HepG2 (cell line): ENCODE results near the gene AGPAT3. TPM values are rescaled to one million over a fixed set of nuclear protein-coding genes. Genes with fewer than 3 reads are reported as not detected.

ENCODE experiments used
- FOXC1 ChIP-seq: sonication (generic); formaldehyde crosslinking; IDR thresholded peaks from 2 replicates; pipeline ENCODE4 v1.8.0; 2022; ENCODE audit warnings: mild to moderate bottlenecking, missing genetic modification reagents, borderline replicate concordance
- HNRNPLL ChIP-seq: fragments of 200-400 bp; formaldehyde crosslinking; IDR thresholded peaks from 2 replicates; pipeline ENCODE4 v1.6.1; 2017; ENCODE audit warnings: mild to moderate bottlenecking, low read depth, low read length; ENCODE audit not compliant: poor library complexity, severe bottlenecking
- PHF8 ChIP-seq: sonication (generic); formaldehyde crosslinking; IDR thresholded peaks from 2 replicates; pipeline ENCODE4 v1.5.0; 2020; ENCODE audit warnings: missing genetic modification reagents
- SAFB2 ChIP-seq: sonication (generic); formaldehyde crosslinking; IDR thresholded peaks from 2 replicates; pipeline ENCODE4 v1.5.1; 2020; ENCODE audit warnings: missing genetic modification reagents, low read depth, mild to moderate bottlenecking, borderline replicate concordance
- SIN3B ChIP-seq: fragments of 150-350 bp; IDR thresholded peaks from 2 replicates; pipeline ENCODE4 v1.6.1; 2014; ENCODE audit warnings: low read length
- SKI ChIP-seq: fragments of 450-650 bp; IDR thresholded peaks from one replicate; pipeline ENCODE4 v1.6.1; 2018; ENCODE audit warnings: mild to moderate bottlenecking; ENCODE audit not compliant: partially characterized antibody
- SRSF1 ChIP-seq: fragments of 200-400 bp; formaldehyde crosslinking; optimal IDR thresholded peaks from 2 replicates; pipeline ENCODE3; 2017; ENCODE audit warnings: mild to moderate bottlenecking, low read depth, low read length, moderate library complexity
- ZFYVE20 ChIP-seq: sonication (generic); formaldehyde crosslinking; IDR thresholded peaks from 2 replicates; pipeline ENCODE4 v1.8.0; 2023; ENCODE audit warnings: low read depth, mild to moderate bottlenecking, moderate library complexity, missing genetic modification reagents, borderline replicate concordance
- ZNF496 ChIP-seq: sonication (generic); formaldehyde crosslinking; IDR thresholded peaks from 2 replicates; pipeline ENCODE4 v1.8.1; 2023; ENCODE audit warnings: mild to moderate bottlenecking, moderate library complexity, missing genetic modification reagents; ENCODE audit not compliant: insufficient replicate concordance
- ZNF839 ChIP-seq: sonication (generic); formaldehyde crosslinking; IDR thresholded peaks from 2 replicates; pipeline ENCODE4 v1.4.0; 2020; ENCODE audit warnings: missing genetic modification reagents, mild to moderate bottlenecking, borderline replicate concordance
- polyA plus RNA-seq, 8 experiments: library from polyadenylated mRNA; depleted of rRNA in 3 of 8; stranded (reverse) in 7 of 8; unstranded in 1 of 8; fragments of >200 nt; fragmentation: Illumina TruSeq in 4 of 8; extraction: Trizol in 4 of 8; gene quantifications; 2 replicates each; pipeline versions ENCODE4 v1.2.1 to v1.2.3, GENCODE V29; 2011 to 2016; ENCODE audit warnings: low read depth in 4 of 8, missing spikeins in 1 of 8, mixed read lengths in 1 of 8; ENCODE audit not compliant: insufficient read depth in 1 of 8
- total RNA-seq, 5 experiments: library from RNA; depleted of rRNA; stranded (reverse); fragments of >200 nt; fragmentation: Illumina TruSeq; extraction: Trizol; gene quantifications; 2 replicates each; pipeline ENCODE4 v1.2.3, GENCODE V29; 2016; ENCODE audit warnings: low read depth in 1 of 5
- TF ChIP-seq, protein P1 (sequence below): sonication (generic); formaldehyde crosslinking; conservative IDR thresholded peaks from 2 replicates; pipeline ENCODE4 v1.8.0; 2022; ENCODE audit warnings: missing genetic modification reagents
- TF ChIP-seq, protein P2 (sequence below): sonication (generic); formaldehyde crosslinking; IDR thresholded peaks from 2 replicates; pipeline ENCODE4 v1.4.0; 2020; ENCODE audit warnings: mild to moderate bottlenecking, missing genetic modification reagents

The AGPAT3 gene
- total and polyA plus RNA-seq, 2 of the 13 experiments (the other 11 are each of a cell fraction or from before 2014, with no cell fraction given): 32.2 to 54.4 TPM

DNA sequence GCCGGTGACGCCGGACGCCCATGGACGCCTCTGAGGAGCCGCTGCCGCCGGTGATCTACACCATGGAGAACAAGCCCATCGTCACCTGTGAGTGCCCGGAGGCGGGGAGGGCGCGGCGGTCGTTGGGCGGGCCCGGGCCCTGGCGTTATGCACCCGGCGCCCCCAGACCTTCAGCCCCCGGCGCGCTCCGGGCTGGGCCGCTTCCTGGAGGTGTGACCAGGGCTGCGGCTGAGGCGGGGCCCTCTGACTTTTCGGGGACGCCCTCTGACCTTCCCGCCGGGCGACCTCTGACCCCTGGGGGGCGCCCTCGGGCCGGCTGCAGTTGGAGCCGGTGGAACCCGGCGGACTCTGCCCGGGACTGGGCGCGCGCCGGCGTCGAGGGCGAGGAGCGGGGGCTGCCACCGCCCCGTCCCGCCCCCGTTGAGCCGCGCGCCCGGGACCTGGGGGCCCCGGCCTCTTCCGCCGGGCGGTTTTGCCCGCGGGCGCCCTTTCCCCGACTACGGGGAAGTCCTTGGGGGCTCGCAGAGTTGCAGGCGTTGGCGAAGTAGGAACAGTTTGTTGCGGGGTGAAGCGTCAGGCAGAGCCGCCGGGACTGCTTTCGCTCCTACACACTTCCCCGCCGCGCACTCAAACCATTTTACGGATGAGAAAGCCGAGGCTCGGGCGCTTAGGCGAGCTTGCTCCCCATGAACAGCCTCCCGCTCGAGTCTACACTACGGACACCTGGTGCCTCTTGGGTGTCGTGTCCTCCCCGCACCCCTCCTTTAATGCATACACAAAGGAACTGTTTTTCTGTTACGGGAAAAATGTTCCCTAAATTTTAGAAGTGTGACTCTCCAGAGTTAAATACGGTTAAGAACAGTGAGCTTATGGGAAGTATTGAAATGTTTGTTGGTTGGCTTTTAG, 147.7 kb downstream of the AGPAT3 start (continued):
- no peak for TF ChIP-seq ZFYVE20 (CRISPR knock-in tag)
- no peak for TF ChIP-seq SRSF1
- TF ChIP-seq HNRNPLL: no peak
- TF ChIP-seq SIN3B: 0 out of 2 replicates have a peak, but pooled peaks have one; percentile 5
- peak; percentile 22; the same call in 1 of the 2 replicates for TF ChIP-seq FOXC1
- TF ChIP-seq, protein P1, sequence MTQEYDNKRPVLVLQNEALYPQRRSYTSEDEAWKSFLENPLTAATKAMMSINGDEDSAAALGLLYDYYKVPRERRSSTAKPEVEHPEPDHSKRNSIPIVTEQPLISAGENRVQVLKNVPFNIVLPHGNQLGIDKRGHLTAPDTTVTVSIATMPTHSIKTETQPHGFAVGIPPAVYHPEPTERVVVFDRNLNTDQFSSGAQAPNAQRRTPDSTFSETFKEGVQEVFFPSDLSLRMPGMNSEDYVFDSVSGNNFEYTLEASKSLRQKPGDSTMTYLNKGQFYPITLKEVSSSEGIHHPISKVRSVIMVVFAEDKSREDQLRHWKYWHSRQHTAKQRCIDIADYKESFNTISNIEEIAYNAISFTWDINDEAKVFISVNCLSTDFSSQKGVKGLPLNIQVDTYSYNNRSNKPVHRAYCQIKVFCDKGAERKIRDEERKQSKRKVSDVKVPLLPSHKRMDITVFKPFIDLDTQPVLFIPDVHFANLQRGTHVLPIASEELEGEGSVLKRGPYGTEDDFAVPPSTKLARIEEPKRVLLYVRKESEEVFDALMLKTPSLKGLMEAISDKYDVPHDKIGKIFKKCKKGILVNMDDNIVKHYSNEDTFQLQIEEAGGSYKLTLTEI (CRISPR knock-in tag): no peak
- no peak for TF ChIP-seq ZNF839 (CRISPR knock-in tag)
- TF ChIP-seq SKI: peak; percentile 65
- no peak; the same call in 1 of the 2 replicates for TF ChIP-seq PHF8 (CRISPR knock-in tag)
- TF ChIP-seq ZNF496 (CRISPR knock-in tag): no peak
- TF ChIP-seq SAFB2 (CRISPR knock-in tag): no peak
- TF ChIP-seq, protein P2, sequence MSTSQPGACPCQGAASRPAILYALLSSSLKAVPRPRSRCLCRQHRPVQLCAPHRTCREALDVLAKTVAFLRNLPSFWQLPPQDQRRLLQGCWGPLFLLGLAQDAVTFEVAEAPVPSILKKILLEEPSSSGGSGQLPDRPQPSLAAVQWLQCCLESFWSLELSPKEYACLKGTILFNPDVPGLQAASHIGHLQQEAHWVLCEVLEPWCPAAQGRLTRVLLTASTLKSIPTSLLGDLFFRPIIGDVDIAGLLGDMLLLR: 0 out of 2 replicates have a peak, but pooled peaks have one; percentile 18
